Stimulated activated CD8-positive, alpha-beta memory T cell treated with anti-CD3 and anti-CD28 coated beads, Interleukin-15, amount 100 ng/mL, for 48 hours (primary cell): ENCODE data around the gene MRPL53.
"Not testable (repeated sequence)": the region's sequence is repeated elsewhere in the genome, so short reads cannot be mapped to it uniquely, and the experiment has no call there.

ENCODE experiments used
- DNase-seq, 2 donors: peaks; one replicate each; pipeline ENCODE4 v3.0.0-alpha.2; 2020; ENCODE audit warnings: low read depth in 2 of 2

The MRPL53 gene

GRCh38 chr2:74482801-74483674, 10.6 kb upstream of the MRPL53 start, which contains the start of the genes CCDC142 and TTC31:
Gene CCDC142 (minus strand): TSS chr2:74482998. CDS start chr2:74482837, 161 bp downstream.
Gene TTC31 (plus strand): TSS chr2:74483081. CDS start chr2:74483096, 15 bp downstream.
- DNase-seq, result peak; percentile 86 to 87

DNA sequence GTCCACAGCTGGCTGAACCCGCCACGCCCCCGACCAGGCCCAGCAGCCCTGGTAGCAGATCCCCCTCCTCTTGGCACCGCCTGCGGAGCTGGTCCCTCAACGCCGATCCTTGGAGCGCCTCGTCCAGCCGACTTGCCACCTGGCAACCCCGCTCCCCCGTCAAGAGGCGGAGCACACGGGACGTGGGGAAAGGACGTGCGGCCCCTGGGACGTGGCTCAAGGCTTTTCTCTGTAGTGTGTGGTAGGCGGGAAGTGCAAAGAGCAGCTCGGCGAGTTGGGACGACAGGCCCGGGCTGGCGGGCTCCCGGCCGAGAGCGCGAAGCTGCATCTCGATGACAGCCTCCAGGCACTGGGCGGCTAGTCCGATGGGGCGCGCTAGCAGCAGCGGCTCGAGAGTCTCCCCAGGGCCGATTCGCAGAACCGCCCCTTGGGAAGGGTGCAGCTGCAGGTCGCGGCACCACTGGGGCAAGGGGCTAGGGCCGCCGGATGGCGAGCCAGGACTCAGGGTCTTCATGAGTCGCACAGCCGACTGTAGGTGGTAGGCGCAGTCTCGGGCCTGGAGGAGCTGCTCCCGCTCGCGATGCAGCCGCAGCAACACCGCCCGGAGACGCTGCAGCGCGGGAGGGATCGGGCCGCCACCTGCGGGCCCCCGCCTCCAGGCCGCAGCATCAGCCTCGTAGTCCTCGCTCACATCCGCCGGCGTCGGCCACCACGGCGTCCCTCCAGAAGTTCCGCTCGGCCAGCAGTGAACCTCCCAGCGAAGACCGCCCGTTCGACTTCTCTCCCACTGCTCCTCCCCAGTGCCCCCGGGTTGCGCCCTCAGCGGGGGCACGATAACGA, 9.7 kb upstream of the MRPL53 start:
- peak; percentile 41 to 49 for DNase-seq

DNA sequence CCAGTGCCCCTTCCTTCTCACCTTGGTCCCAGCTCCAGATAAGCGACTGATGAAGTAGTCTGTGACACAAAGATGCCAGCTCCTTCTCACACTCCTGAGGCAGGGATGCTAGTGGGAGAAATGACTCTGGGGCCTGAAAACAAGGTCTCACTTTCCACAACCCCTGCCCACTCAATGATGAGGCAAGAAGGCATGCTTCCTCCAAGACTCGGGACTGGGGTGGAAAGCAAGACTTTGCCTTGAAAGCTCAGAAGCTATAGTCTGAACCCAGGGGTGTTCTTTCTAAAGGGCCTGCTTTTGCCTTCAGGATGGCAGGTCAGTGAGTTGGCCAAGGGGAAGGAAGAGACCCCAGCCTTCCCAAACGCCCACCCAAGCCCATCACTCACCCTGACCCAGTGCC, 9.0 kb upstream of the MRPL53 start:
- no peak for DNase-seq

DNA sequence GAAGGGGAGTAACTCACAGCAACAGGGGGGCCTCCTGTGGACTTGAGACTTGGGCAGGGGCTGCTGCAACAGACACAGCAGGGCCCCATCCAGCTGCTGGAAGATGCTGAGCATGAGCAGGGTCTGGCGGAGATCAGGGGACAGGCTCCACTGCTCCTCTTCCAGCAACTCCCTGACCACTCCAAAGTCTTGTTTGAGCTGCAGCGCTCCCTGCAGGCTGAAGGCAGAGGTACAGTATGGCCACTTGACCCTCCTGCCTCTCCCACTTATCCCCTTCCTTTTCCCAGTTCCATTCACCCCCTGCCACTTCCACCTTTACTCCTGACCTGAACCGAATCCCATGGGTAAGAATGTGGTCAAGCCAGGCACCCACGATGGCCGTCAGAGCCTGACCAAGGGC, 2.4 kb upstream of the MRPL53 start:
- no peak for DNase-seq

DNA sequence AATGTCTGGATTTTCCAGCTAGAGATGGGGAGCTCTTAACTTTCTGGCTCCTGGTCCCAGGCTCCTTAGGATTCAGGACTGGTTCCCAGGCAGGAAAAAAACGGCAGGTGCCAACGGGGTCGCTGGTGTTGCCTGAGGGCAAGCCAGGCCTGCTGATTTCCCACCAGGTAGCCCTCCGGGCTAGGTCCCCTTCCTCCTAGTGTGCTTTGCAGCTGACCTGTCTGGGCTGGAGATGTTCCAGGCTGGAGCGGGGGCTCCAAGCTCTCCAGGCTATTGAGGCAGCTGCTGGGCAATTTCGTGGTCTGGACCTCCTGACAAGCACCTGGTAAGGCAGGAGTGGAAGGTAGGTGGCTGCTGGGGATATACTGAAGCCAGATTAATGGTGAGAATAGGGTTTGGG, 2.0 kb upstream of the MRPL53 start:
- DNase-seq, result no peak

GRCh38 chr2:74472945-74473258, 422 bp upstream of the MRPL53 start:
- DNase-seq, result no peak

DNA sequence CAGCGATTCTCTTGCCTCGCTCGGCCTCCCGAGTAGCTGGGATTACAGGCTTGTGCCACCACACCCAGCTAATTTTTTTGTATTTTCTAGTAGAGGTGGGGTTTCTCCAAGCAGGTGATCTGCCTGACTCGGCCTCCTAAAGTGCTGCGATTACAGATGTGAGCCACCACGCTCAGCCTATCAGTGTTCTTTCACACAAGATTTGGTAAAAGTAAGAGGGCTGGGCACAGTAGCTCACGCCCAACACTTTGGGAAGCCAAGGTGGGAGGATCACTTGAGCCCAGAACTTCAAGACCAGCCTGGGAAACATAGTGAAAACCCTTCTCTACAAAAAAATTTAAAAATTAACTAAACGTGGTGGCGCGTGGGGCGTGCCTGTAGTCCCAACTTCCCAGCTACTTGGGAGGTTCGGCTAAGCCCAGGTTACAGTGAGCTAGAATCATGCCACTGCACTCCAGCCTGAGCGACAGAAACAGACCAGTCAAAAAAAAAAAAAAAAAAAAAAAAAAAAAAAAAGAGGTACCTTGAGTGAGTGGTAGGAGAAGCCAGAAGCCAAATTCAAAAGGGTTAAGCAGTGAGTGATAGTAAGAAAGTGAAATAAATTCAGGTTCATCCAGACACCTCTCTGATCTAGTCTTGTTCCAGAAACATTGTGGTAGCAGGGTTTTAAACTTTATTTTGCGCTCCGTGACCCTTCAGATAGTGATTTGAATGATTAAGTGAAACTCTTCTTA, 981 bp downstream of the MRPL53 start:
- DNase-seq, result no peak

DNA sequence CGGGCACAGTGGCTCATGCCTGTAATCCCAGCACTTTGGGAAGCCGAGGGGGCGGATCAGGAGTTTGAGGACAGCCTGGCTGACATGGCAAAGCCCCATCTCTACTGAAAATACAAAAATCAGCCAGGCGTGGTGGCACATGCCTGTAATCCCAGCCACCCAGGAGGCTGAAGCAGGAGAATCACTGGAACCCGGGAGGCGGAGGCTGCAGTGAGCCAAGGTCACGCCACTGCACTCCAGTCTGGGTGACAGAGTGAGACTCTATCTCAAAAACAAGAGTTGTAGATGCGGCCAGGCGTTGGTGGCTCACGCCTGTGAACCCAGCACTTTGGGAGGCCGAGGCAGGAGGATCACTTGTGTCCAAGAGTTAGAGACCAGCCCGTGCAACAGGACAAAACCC, 1.7 kb downstream of the MRPL53 start:
- DNase-seq, result not testable (repeated sequence)

DNA sequence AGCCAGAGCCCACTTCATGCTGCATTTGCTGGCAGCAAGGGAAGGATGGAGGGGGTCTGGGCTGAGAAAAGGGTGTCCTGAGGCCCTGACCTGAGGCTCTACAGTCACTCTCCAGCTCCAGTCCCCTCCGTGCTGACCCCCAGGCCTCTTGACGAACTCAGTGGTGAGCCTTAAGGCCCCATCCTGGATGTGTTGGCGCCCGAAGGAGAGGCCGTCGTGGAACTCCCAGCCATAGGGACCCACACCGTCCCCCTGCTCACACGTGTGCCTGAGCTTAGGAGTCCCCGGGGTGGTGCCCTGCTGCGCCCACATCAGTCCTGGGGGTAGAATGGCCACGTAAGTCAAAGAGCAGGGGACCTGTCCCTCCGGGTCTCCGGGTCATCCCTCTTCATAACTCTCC, 8.1 kb downstream of the MRPL53 start:
- DNase-seq, result no peak

DNA sequence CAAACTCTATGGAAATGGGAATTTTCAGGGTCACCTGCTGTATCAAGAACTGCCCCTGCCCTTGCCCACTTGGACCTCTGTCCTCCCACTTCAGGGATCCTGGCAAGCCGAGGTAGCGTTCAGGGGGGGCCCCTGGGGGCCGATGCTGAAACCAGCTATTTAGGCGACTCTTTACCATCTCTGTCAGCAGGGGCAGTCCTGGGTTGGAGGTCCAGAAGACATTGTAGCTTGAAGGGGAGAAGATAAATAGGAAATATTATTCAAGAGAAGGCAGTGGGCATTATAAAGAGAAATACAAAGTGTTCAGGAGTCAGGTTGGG, 9.7 kb downstream of the MRPL53 start:
- no peak for DNase-seq

- no peak for DNase-seq
These were observed 10.3 kb downstream of the MRPL53 start for GRCh38 chr2:74462054-74462785.

- DNase-seq, result no peak
These were observed 11.1 kb downstream of the MRPL53 start for GRCh38 chr2:74461187-74462053.

DNA sequence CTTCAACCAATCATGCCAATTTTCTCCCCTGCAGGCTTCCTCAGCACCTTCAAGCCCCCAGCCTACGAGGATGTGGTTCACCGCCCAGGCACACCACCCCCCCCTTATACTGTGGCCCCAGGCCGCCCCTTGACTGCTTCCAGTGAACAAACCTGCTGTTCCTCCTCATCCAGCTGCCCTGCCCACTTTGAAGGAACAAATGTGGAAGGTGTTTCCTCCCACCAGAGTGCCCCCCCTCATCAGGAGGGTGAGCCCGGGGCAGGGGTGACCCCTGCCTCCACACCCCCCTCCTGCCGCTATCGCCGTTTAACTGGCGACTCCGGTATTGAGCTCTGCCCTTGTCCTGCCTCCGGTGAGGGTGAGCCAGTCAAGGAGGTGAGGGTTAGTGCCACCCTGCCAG, 12.3 kb downstream of the MRPL53 start:
- not testable (repeated sequence) for DNase-seq

GRCh38 chr2:74459503-74460118, 12.9 kb downstream of the MRPL53 start:
- not testable (repeated sequence) for DNase-seq

DNA sequence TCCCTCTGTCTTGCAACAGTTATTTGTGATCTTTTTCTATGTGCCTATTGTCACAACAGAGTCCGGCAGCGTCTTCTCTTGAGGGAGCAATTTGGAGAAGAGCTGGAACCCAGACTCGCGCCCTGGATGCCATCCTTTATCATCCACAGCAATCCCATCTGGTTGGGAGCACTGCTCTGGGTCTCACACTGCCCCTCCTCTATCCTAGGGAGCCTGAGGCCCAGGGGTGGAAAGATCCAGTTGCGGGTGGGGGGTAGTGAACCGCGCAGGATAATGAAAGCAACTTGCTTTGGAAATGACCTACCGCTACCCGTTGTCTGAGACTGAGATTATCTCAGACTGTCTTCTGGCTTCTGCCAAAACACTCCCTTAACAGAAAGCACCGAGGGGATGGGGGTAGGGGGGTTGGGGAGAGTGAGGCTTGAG, 13.5 kb downstream of the MRPL53 start:
- DNase-seq, result no peak

DNA sequence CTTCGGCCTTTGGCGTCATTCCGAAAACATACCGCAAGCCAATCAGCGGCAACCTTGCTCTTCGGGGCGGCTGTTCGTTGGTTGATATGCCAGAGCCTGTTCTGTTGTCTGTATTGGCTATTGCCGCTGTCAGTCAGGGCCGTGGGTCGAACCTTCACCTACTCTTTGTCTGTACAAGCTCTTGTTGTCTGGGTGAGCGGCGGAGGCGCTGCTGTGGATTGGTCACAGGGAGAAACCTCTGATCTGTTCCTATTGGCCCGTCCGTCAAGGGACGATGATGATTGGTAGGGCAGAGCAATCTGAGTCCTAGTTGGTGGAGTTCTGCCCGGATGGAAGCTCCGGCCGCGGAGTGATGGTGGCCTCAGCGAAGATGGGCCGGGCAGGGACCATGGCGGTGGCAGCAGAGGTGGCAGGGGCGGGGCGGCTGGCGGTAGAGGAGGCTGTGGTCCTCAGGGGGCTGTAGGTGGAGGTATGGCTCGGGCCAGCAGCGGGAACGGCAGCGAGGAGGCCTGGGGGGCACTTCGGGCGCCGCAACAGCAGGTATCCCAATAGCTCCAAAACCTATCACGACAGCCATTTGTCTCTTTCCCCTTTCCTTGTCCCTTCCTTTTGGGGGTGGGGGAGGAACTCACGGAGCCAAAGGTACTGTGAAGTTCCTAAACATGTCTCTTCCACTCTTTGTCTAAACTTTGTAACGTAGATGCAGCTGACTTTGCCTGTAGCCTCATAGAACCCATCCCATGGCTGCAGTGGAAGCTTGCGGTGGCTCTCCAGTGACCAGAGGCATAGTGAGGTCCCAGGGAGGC, 14.1 kb downstream of the MRPL53 start, which contains the start of gene WBP1:
WBP1 (plus strand) TSS at position 307 of the 806 bp plus-strand sequence; CDS start at position 472, 165 bp downstream.
- DNase-seq, result peak; percentile 99

GRCh38 chr2:74457549-74458131, 14.8 kb downstream of the MRPL53 start:
- peak; percentile 79 to 80 for DNase-seq

DNA sequence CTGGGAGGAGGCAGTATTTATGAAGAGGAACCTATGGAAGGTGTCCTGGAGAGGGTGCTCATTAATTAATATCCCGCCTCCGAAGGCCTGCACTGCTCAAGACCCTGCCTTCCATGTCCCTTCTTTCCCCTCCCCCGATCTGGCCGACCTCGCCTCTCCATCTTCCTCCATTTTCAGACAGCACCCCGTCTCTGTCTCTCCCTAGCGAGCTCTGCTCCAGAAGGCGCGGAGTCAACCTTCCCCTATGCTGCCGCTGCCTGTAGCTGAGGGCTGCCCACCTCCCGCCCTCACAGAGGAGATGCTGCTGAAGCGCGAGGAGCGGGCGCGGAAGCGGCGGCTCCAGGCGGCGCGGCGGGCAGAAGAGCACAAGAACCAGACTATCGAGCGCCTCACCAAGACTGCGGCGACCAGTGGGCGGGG, 15.3 kb downstream of the MRPL53 start:
- DNase-seq, result no peak
